Posterior cingulate gyrus (tissue), 11 donors: ENCODE measurements around the gene ESRRA.

Source experiments
- DNase-seq, 10 donors: peaks; one replicate each; pipeline versions ENCODE4 v3.0.0 to v3.0.0-alpha.2; 2020 to 2021; ENCODE audit warnings: mixed read lengths in 3 of 10
- intact Hi-C: fragments of 100-400 bp; cut with DNase I; formaldehyde crosslinking; loops from one replicate; pipeline ENCODE4 v1.15.1; 2023

The ESRRA gene

GRCh38 chr11:64305075-64305690, at the start of gene ESRRA:
Gene ESRRA, plus strand, starts transcription at chr11:64305524. Its CDS starts 1,656 bp downstream, at chr11:64307180.
- intact Hi-C loops: loop anchor here (1.0 kb wide), 1 partner anchor 20 kb away; the partner anchor contains the start of gene GPR137

GRCh38 chr11:64256300-64256699, 49.0 kb upstream of the ESRRA start:
- DNase-seq: no peak
- intact Hi-C loops: no loop called here

More at GRCh38 chr11:64305075-64305690, at the start of gene ESRRA:
- peak; percentile 96 to 100 (median 100) for DNase-seq

- DNase-seq: no peak
- intact Hi-C loops: no loop called here
These were observed 47.0 kb upstream of the ESRRA start for GRCh38 chr11:64258356-64258755.

- no peak for DNase-seq
- intact Hi-C loops: no loop called here
These were observed 46.3 kb upstream of the ESRRA start for GRCh38 chr11:64258946-64259532.

- DNase-seq: no peak
- intact Hi-C loops: no loop called here
These were observed 45.7 kb upstream of the ESRRA start for GRCh38 chr11:64259533-64260067.

GRCh38 chr11:64260147-64260708, 45.1 kb upstream of the ESRRA start:
- no peak for DNase-seq
- intact Hi-C loops: no loop called here

- DNase-seq: no peak
- intact Hi-C loops: no loop called here
These were observed 43.7 kb upstream of the ESRRA start for GRCh38 chr11:64261556-64262080.

- intact Hi-C loops: no loop called here
These were observed 42.9 kb upstream of the ESRRA start for GRCh38 chr11:64262271-64263002.

GRCh38 chr11:64263021-64263946, 42.0 kb upstream of the ESRRA start:
- no peak for DNase-seq
- intact Hi-C loops: no loop called here

More at GRCh38 chr11:64262271-64263002, 42.9 kb upstream of the ESRRA start:
- DNase-seq: no peak

GRCh38 chr11:64263947-64264317, 41.4 kb upstream of the ESRRA start:
- no peak for DNase-seq
- intact Hi-C loops: no loop called here

GRCh38 chr11:64264371-64264852, 40.9 kb upstream of the ESRRA start:
- DNase-seq: no peak
- intact Hi-C loops: no loop called here

- intact Hi-C loops: no loop called here
These were observed 39.9 kb upstream of the ESRRA start for GRCh38 chr11:64265176-64266160.

GRCh38 chr11:64266339-64266738, 39.0 kb upstream of the ESRRA start:
- intact Hi-C loops: no loop called here
- no peak for DNase-seq

More at GRCh38 chr11:64265176-64266160, 39.9 kb upstream of the ESRRA start:
- DNase-seq: no peak

GRCh38 chr11:64267207-64267945, 37.9 kb upstream of the ESRRA start:
- no peak for DNase-seq
- intact Hi-C loops: no loop called here

GRCh38 chr11:64268025-64268892, 37.1 kb upstream of the ESRRA start:
- DNase-seq: peak in 1 of 10 donors; percentile 71
- intact Hi-C loops: no loop called here

GRCh38 chr11:64268893-64269539, 36.3 kb upstream of the ESRRA start:
- DNase-seq: peak in 2 of 10 donors; percentile 47 to 93
- intact Hi-C loops: no loop called here
